Activated CD4-positive, CD25-positive, alpha-beta regulatory T cell treated with anti-CD3 and anti-CD28 coated beads, Interleukin-2, amount 50 U/mL, for 72 hours (primary cell): ENCODE measurements around the gene COL1A1.

Experiments
- DNase-seq: peaks from one replicate; pipeline ENCODE4 v3.0.0; 2021

The COL1A1 gene

DNA sequence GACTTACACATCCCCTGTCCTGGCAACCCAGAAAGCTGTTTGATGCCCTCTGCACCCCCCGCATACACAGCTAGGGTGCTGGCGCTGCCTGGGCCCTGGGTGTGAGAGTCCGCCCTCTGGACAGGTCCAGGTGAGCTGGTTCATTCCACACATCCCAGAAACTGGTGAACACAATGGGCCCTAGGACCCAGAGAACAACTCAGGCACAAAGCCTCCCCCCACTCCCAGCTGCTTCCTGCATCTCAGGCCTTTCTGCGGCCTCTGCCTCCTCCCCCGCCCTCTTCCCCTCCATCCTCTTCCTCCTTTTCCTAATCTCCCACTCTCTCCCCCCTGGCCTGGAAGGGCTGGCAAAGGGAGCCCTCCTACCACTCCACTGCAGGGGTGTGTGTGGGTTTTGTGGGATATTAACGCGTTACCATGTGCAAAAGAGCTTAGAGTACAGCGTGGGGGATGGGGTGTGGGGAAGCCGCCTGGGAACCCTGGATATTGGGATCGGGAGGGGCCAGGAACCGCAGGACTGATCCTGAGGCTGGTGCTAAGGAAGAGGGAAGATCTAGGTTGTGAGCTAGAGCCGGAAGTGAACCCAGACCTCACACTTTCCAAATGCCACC, 49.4 kb downstream of the COL1A1 start:
- no peak for DNase-seq

DNA sequence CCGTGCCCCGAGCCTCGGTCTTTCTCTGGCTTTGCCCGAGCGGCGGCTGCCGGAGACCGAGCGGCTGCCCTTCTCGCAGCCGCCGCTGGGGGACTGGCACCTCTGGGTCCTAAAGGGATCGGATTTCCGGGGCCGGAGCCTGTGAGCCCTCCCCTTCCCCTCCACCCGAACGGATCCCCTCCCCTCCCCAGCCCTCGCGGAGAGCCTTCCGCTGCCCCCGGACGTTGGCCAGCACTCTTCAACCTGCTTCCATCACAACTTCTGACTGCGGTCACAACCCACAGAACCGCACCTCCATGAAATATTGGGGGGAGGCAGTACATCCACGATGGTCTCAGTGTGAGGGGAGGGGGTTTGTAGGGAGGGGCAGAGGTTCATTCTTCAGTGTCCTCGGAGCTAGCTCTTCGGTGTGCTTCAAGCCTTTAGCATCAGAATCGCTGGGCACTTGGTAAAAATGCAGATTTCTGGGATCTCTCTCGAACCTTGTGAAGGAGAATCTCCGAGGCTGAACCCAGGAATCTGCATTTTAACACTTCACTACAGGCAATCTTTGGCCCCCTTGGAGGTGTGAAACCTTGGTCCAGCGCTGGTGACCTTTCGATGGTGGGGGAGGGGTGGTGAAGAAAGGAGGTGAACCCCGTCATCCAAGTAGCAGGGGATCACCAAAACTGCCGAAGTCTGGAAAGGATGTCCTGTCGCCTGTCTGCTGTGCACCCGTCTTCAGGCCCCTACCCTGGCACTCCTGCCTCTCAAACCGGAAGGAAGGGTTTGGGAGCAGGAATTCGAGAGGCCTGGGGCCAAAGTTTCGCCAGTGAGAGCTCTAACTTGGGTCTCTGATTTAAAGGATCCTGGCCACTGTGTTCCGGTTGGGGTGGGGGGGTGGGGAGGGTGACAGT, 50.1 kb downstream of the COL1A1 start:
- DNase-seq = peak; percentile 87

DNA sequence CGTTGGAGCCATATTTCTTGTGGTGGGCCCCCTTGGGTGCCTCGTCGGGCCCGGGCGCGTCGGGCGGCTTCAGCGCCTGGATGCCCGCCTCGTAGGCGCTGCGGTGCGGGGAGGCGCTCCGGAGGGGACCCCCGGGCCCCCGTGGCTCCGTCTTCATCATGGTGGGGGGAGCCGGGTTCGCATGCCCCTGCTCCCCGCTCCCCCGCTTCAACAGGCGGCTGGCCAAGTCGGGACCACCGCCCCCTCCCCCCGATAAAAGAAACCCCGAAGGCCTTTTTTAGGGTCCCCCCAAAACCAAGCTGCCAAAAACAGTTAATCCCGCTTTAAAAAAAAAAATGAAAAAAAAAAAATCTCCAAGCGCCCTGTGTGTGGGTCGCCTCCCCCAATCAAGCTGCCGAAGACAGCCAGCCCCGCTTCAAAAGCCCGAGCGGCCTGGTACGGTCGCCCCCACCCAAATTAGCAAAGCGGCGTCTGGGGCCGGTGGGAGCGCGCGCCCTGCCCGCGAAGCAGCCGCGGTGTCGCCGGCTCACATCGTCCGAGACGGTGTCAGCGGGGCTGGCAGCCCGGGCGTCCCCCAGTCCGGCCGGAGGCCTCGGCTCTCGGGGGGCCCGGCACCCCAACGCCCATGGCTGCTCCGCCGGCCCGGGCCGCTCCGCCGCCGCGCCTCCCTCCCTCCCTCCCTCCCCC, 50.9 kb downstream of the COL1A1 start, which contains the start of gene PPP1R9B:
TSS of gene PPP1R9B (minus strand) at position 324 of the 687 bp plus-strand sequence. CDS start at position 160, 164 bp downstream.
- DNase-seq = no peak

DNA sequence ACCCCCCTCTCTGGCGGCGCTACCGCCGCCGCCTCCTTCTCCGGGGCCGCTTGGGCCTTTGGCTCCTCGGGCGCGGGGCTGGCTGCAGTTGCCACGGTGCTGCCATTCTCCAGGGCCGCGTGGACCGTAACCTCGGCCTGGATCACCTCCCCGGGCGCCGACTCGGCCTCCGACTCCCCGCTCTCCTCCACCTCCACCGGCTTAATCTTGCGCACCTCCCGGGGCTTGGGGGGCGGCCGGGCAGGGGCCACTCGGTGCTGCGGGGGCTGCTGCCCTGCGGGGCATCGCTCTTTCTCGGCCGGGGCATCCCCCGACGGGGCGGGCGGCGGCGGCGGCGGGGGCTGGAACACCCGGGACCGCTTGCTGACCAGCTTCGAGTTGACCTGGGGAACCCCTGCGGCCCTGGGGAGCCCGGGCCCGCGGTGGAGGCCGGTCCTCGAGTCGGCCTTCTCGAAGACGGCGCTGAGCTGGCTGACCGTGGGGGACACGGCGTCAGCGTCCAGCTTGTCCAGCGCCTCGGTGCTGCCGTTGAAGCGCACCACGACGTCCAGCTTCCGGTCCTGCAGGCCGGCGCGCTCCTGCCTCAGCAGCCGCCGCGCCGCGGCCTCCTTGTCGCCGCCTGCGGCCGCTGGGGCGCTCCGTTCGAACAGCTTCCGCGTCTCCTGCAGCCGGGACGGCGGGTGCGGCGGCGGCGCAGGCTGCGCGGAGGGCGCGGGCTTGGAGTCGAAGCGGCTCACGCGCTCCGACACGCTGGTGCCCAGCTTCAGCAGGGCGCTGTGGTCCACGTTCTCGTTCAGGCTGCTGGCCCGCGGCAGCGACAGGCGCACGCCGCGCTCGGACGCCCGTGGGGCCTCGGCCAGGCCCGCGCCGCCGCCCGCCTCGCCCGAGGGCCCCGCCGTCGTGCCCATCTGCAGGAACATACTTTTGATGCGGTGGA, 51.7 kb downstream of the COL1A1 start:
- DNase-seq = peak; percentile 69

DNA sequence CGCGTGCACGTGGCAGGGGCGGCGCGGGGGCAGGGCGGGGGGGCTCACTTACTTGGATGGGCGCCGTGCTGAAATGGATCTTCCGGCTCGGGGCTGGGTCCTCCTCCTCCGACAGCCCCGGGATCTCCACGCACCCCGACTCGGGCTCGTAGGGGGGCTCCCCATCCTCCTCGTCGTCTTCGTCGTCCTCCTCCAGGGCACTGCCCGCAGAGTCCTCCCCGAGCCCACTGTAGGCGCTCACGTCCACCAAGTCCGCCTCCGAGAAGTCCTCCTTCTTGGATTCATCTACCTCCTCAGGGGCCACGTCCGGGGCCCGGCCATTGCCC, 52.4 kb downstream of the COL1A1 start:
- DNase-seq = no peak

DNA sequence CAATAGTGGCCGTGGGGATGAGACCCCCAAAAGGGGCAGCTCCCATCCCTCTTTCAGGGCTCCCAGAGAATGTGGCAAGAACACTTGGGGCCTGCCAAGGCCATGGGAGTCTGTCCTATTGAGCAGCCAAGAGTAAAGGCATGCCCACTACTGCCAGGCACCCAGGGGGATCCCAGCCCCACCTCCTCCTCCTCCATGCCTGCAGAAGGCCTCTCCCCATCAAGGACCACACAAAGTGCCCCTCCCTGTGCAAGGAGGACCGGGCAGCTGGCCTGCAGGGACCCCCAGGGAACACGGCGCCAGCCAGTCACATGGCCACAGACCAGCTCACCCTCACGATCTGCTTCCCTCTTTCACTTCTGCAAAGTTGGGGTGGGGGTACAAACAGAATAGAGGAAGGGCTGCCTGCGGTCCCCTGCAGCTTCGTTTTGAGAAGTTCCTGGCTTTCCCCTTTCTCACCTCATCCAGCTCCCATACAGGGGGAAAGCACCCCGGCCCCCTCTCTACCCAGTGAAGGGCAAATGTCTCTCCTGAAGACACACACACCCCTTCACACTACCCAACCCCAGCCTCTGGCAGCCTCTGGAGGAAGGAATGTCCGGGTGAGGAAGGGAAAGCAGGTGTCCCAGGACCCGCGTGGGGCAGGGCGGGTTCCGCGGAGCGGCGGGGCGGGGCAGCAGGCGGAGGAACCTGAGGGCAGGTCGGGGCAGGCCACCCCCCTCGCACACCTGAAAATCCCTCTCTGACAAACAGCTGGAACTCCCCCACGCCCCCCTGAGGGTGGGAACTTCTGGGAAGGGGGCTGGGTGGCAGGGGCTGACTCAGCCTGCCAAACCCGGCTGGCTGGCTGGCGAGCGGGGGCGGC, 53.0 kb downstream of the COL1A1 start:
- DNase-seq = peak; percentile 58

DNA sequence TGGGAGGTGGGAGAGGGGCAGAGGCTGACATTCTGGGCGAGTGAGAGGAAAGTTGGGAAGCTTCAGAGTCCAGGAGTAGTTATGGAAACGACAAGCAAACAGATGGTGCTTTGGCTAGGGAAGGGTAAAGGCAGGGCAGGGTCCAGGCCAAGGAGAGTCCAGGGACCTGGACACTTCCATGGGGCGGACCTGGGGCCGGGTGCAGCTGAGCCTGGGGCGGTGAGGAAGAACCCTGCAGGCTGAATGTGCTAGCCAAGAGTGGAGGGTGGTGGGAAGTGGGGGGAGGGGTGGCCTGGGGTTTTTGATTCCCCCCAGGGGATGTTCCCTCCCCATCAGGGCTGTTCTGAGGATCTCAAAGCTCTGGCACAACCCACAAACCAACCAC, 53.6 kb downstream of the COL1A1 start:
- no peak for DNase-seq

DNA sequence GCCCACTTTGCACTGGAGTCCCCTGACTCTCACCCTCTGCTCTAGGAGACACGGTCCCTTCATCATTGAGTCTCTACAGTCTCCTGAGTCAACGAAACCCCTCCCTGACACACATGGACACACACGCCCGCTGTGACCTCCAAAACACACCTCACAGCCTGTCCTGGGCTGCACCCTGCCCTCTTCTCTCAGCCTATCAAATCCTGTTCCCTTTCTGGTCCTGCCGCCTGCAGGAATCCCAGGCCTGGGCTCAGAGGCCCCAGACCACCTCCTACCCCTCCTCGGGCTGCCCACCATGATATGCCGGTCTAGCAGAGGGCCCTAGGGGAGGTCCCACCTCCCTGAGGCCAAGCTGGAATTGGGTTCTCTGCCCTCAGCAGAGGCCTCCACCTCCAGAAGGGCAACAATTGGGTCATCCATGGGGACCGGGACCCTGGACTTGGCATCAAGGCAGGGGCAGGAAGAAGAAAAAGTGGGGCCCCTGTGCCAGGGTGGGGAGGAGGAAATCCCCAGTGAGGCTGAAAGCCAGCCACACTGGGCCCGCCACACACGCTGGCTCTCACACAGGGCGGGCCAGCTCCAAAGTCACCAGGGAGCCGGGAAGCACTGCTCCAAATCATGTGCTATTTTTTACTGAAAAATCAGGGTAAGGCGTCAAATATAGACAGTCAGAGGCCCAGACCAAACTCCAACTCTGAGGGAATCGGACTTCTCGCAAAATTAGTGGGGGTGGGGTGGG, 54.3 kb downstream of the COL1A1 start:
- DNase-seq = no peak

GRCh38 chr17:50146230-50146926, 55.1 kb downstream of the COL1A1 start:
- DNase-seq = no peak

DNA sequence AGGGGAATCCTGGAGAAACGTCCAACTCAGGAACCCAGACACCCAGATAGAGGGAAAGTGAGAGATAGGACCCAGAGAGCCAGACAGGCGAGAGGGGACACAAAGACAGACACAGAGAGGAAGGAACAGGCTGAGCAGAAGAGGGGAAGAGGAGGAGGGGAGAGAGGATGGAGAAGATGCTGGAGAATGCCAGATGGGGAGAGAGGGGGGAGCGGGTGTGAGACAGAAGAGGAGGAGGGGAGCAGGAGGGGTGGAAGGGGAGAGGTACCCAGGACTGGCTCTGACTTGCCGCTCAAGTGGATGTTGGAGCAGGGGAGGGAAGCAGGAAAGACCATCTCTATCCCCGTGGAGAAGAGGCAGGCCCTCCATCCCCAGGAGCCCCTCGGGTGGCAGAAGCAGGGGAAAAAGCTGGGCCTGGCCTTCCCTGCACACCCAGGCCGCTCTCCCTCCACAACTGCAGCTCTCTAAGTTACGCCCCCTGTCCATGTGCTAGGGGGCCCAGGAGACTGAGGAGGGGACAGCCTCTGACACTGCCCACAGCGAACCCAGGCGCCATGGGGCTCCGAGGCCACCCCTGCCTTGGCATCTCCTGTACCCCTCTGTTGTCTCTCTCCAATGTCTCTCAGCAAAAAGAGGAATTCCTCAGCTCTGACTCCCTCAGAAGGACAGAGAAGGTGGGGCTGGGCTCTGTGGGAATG, 55.8 kb downstream of the COL1A1 start:
- DNase-seq = no peak

DNA sequence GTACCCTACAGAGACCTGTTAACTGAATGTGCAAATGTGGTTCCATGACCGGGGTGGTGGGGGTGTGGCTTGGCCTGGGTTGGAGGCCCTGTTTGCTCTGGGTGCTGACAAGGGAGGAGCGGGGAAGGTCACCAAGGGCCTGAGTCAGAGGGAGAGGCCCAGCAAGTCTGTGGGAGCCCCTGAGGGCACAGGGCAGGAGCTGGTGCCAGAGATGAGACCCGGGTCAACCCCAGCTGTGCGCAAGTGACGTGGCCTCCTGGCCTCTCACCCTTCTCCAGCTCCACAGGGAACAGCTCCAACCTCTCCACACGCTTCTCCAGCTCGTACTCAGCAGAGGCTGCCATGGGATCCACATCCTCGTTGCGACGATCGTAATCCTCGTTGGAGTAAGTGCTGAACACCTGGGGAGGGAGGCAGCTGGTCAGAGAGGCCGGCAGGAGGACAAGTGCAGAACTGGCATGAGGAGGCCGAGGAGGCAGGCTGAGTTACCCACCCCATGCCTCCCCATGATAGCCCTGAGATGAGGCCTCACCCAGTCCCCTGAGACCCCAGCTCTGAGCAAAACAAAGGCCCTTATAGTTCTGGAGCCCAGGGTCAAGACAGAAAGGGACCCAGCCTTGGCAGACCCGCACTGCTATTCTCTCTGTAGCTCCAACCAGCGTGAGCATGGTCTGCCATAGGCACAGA, 56.4 kb downstream of the COL1A1 start:
- DNase-seq = no peak

- DNase-seq = no peak
Observed at GRCh38 chr17:50144355-50144754, 57.1 kb downstream of the COL1A1 start.

DNA sequence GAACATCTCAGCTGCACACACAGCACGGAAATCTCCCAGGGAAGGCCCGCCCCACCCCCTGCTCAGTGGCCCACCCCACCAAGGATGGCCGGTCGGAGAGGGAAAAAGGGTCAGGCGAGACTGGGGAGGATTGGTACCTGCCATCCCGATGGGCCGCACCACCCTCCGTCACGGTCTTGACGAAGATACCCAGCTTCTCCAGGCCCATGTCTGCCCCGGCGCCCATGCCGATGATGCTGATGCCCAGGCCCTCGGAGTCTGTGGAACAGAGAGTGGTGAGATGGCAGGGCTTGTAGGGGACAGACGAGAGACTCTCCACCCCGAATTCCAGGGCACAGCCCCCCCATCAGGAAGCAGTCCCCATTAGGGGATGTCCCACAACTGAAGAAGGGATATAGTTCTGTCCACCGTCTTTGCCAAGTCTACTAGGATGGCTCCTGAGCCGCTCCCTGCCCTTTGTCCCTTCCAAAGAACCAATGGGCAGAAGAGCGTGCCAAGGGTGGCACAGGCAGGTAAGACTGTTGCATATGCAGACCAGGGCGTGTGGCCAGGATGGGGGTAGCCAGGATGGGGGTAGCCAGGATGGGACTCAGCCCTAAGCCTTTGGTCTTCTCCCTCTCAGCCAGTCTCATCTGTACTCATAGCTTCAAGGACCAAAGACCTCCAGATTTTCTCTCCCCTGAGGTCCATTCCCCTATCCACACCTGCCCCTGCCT, 57.8 kb downstream of the COL1A1 start:
- DNase-seq = no peak

GRCh38 chr17:50141745-50142110, 59.7 kb downstream of the COL1A1 start:
- no peak for DNase-seq

DNA sequence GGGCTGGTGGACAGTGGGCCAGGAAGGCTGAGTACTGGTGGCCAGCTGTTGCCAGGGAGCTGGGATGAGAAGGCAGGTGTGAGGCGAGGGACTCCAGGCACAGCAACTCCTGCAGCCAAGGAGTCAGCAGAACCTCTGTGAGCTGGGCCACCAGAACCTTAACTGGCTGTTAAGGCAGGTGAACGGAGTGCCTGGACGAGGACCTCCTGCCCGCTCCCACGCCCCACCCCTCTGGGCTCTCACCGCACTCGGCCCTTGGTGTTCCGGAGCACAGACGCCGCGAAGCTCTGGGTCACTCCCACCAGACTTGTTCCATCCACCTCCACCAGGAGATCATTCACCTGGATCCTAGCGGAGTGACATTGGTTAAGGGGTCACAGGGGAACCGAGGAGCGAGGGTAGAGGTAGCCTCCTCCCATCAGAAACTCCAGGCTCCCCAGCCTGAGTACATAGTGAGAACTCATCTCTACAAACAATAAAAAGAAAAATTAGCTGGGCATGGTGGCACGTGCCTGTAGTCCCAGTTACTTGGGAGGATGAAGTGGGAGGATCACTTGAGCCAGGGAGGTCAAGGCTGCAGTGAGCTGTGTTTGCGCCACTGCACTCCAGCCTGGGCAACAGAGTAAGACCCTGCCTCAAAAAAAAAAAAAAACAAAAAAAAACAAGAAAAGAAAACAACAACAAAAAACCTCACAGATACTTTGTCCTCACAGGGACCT, 60.2 kb downstream of the COL1A1 start:
- DNase-seq = no peak

- DNase-seq = peak; percentile 84
Observed at GRCh38 chr17:50139950-50140885, 61.2 kb downstream of the COL1A1 start.
